ENCODE measurements around the gene B3GNT4.
A peak's percentile ranks its signal among the peaks of the same experiment; 100 is the strongest.
"Not testable (repeated sequence)": the region's sequence is repeated elsewhere in the genome, so short reads cannot be mapped to it uniquely, and the experiment has no call there.

The B3GNT4 gene

GRCh38 chr12:122189626-122190475 lies 13.7 kb upstream of the B3GNT4 start:
- no peak for DNase-seq (ENCODE audit: low spot score)

- peak; percentile 84 for DNase-seq (ENCODE audit: low spot score)
Measured at GRCh38 chr12:122190842-122191668, 12.5 kb upstream of the B3GNT4 start.

GRCh38 chr12:122192441-122192840 lies 11.1 kb upstream of the B3GNT4 start:
- DNase-seq (ENCODE audit: low spot score) = no peak

GRCh38 chr12:122194804-122195203 lies 8.7 kb upstream of the B3GNT4 start:
- DNase-seq (ENCODE audit: low spot score) = no peak

GRCh38 chr12:122195405-122195804 lies 8.1 kb upstream of the B3GNT4 start:
- no peak for DNase-seq (ENCODE audit: low spot score)

GRCh38 chr12:122197612-122197966 lies 5.9 kb upstream of the B3GNT4 start:
- no peak for DNase-seq (ENCODE audit: low spot score)

- no peak for DNase-seq (ENCODE audit: low spot score)
Measured at GRCh38 chr12:122199484-122200355, 3.8 kb upstream of the B3GNT4 start.

GRCh38 chr12:122200541-122201175 lies 2.9 kb upstream of the B3GNT4 start:
- DNase-seq (ENCODE audit: low spot score) = peak; percentile 58

- no peak for DNase-seq (ENCODE audit: low spot score)
Measured at GRCh38 chr12:122201381-122201780, 2.1 kb upstream of the B3GNT4 start.

- no peak for DNase-seq (ENCODE audit: low spot score)
Measured at GRCh38 chr12:122202017-122202416, 1.5 kb upstream of the B3GNT4 start.

- DNase-seq (ENCODE audit: low spot score) = not testable (repeated sequence)
Measured at GRCh38 chr12:122202811-122203210, 698 bp upstream of the B3GNT4 start.

- DNase-seq (ENCODE audit: low spot score) = peak; percentile 41
Measured at GRCh38 chr12:122204167-122205052, 901 bp downstream of the B3GNT4 start.

- no peak for DNase-seq (ENCODE audit: low spot score)
Measured at GRCh38 chr12:122205053-122205925, 1.8 kb downstream of the B3GNT4 start.

GRCh38 chr12:122206111-122206881 lies 2.8 kb downstream of the B3GNT4 start:
- no peak for DNase-seq (ENCODE audit: low spot score)

- DNase-seq (ENCODE audit: low spot score) = no peak
Measured at GRCh38 chr12:122206976-122207375, 3.5 kb downstream of the B3GNT4 start.

- DNase-seq (ENCODE audit: low spot score) = no peak
Measured at GRCh38 chr12:122207391-122207790, 3.9 kb downstream of the B3GNT4 start.

- no peak for DNase-seq (ENCODE audit: low spot score)
Measured at GRCh38 chr12:122208073-122208820, 4.7 kb downstream of the B3GNT4 start.

- no peak for DNase-seq (ENCODE audit: low spot score)
Measured at GRCh38 chr12:122215771-122216170, 12.3 kb downstream of the B3GNT4 start.
